Measurements from ENCODE around the gene PKHD1.

PKHD1 gene

DNA sequence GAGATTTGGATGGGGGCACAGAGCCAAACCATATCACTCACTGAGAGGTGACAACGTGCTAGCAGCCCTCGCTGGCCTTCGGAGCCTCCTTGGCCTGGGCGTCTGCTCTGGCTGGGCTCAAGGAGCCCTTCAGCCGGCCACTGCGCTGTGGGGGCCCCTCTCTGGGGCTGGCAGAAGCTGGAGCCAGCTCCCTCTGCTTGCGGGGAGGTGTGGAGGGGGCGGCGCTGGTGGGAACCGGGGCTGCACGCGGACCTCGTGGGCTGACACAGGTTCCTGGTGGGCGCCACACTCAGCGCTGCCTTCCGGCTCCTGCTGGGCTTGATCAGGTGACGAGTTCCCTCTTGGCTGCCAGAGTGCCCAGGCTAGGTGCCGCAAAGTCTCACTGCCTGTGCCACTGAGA, 489.2 kb downstream of the PKHD1 start:
- H3K4me3 ChIP-seq (ENCODE audit: low read length in 2 of 2): no peak overlapping the region
- no peak overlapping the region for H3K9ac ChIP-seq (ENCODE audit: low read depth in 1 of 2, low read length in 2 of 2)
- H3K9me3 ChIP-seq (ENCODE audit: control insufficient read depth in 2 of 2, low read length in 2 of 2): no peaks in the 10 kb centered on the region
- no peak overlapping the region for H3K27ac ChIP-seq (ENCODE audit: low read depth in 2 of 2, low read length in 2 of 2)
- no peaks in the 10 kb centered on the region for H3K36me3 ChIP-seq (ENCODE audit: control insufficient read depth in 2 of 2, insufficient read depth in 2 of 2, low read length in 2 of 2)
- no peaks in the 10 kb centered on the region for H3K4me1 ChIP-seq (ENCODE audit: control insufficient read depth in 2 of 2, insufficient read depth in 2 of 2, low read length in 2 of 2)
- H3K27me3 ChIP-seq (ENCODE audit: control insufficient read depth in 2 of 2, insufficient read depth in 2 of 2, low read length in 2 of 2): no peaks in the 10 kb centered on the region

- Histone ChIP-seq H3K4me3 (ENCODE audit: low read length in 2 of 2) (no peak overlapping the region), H3K27me3 (ENCODE audit: control insufficient read depth in 2 of 2, insufficient read depth in 2 of 2, low read length in 2 of 2) (no peaks in the 10 kb centered on the region), H3K9me3 (ENCODE audit: control insufficient read depth in 2 of 2, low read length in 2 of 2) (no peaks in the 10 kb centered on the region), H3K27ac (ENCODE audit: low read depth in 2 of 2, low read length in 2 of 2) (no peak overlapping the region), H3K9ac (ENCODE audit: low read depth in 1 of 2, low read length in 2 of 2) (no peak overlapping the region), H3K4me1 (ENCODE audit: control insufficient read depth in 2 of 2, insufficient read depth in 2 of 2, low read length in 2 of 2) (no peaks in the 10 kb centered on the region), H3K36me3 (ENCODE audit: control insufficient read depth in 2 of 2, insufficient read depth in 2 of 2, low read length in 2 of 2) (no peaks in the 10 kb centered on the region)
Measured at GRCh38 chr6:51594981-51595380, 492.4 kb downstream of the PKHD1 start.

- Histone ChIP-seq H3K27me3 (ENCODE audit: control insufficient read depth in 2 of 2, insufficient read depth in 2 of 2, low read length in 2 of 2) (no peaks in the 10 kb centered on the region), H3K9ac (ENCODE audit: low read depth in 1 of 2, low read length in 2 of 2) (no peak overlapping the region), H3K4me1 (ENCODE audit: control insufficient read depth in 2 of 2, insufficient read depth in 2 of 2, low read length in 2 of 2) (no peaks in the 10 kb centered on the region), H3K4me3 (ENCODE audit: low read length in 2 of 2) (no peak overlapping the region), H3K27ac (ENCODE audit: low read depth in 2 of 2, low read length in 2 of 2) (no peak overlapping the region), H3K36me3 (ENCODE audit: control insufficient read depth in 2 of 2, insufficient read depth in 2 of 2, low read length in 2 of 2) (no peaks in the 10 kb centered on the region), H3K9me3 (ENCODE audit: control insufficient read depth in 2 of 2, low read length in 2 of 2) (no peaks in the 10 kb centered on the region)
Measured at GRCh38 chr6:51585264-51585663, 502.1 kb downstream of the PKHD1 start.

- no peaks in the 10 kb centered on the region for H3K27me3 ChIP-seq (ENCODE audit: control insufficient read depth in 2 of 2, insufficient read depth in 2 of 2, low read length in 2 of 2)
- no peak overlapping the region for H3K4me3 ChIP-seq (ENCODE audit: low read length in 2 of 2)
- H3K27ac ChIP-seq (ENCODE audit: low read depth in 2 of 2, low read length in 2 of 2): no peak overlapping the region
- H3K9ac ChIP-seq (ENCODE audit: low read depth in 1 of 2, low read length in 2 of 2): no peak overlapping the region
- no peaks in the 10 kb centered on the region for H3K4me1 ChIP-seq (ENCODE audit: control insufficient read depth in 2 of 2, insufficient read depth in 2 of 2, low read length in 2 of 2)
- no peaks in the 10 kb centered on the region for H3K36me3 ChIP-seq (ENCODE audit: control insufficient read depth in 2 of 2, insufficient read depth in 2 of 2, low read length in 2 of 2)
- no peaks in the 10 kb centered on the region for H3K9me3 ChIP-seq (ENCODE audit: control insufficient read depth in 2 of 2, low read length in 2 of 2)
Measured at GRCh38 chr6:51584163-51584562, 503.2 kb downstream of the PKHD1 start.

DNA sequence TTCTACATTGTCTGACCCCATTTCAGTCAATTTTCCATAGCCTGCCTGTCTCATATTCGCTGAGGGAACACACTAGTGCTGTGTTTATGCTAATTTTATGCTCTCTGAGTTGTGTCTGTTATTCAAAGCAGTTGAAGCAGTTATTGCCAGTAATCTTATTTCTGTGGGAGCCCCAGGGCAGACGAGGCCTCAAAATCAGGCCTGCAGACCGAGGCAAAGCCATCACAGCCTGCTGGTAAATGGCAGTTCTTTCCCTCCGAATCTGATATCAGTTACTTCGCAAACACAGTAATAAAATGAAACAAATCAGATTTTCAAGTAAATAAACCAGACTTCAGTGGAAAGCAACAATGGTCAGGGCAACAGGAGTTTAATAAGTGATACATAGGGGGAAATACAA, 508.4 kb downstream of the PKHD1 start:
- Histone ChIP-seq H3K36me3 (ENCODE audit: control insufficient read depth in 2 of 2, insufficient read depth in 2 of 2, low read length in 2 of 2) (no peaks in the 10 kb centered on the region), H3K27ac (ENCODE audit: low read depth in 2 of 2, low read length in 2 of 2) (no peak overlapping the region), H3K27me3 (ENCODE audit: control insufficient read depth in 2 of 2, insufficient read depth in 2 of 2, low read length in 2 of 2) (no peaks in the 10 kb centered on the region), H3K9me3 (ENCODE audit: control insufficient read depth in 2 of 2, low read length in 2 of 2) (no peaks in the 10 kb centered on the region), H3K4me1 (ENCODE audit: control insufficient read depth in 2 of 2, insufficient read depth in 2 of 2, low read length in 2 of 2) (no peaks in the 10 kb centered on the region), H3K4me3 (ENCODE audit: low read length in 2 of 2) (no peak overlapping the region), H3K9ac (ENCODE audit: low read depth in 1 of 2, low read length in 2 of 2) (no peak overlapping the region)

DNA sequence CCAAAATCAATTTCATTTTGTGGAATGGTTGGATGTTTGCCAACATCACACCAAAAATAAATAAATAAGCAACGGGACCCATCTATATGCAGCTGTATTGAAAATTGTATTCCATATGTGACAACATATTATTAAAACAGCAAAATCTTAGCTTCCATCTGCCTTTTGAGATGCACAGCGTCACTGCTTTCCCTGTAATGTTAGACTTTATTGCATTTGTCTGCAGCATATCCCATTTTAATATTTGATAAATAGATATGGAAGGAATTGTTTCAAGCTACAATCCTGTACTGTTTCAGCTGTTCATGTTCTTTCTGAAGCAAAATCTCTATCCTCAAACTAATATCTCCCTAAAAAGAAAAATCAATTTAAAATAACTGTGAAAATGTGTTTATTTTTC, 509.1 kb downstream of the PKHD1 start:
- H3K27me3 ChIP-seq (ENCODE audit: control insufficient read depth in 2 of 2, insufficient read depth in 2 of 2, low read length in 2 of 2): no peaks in the 10 kb centered on the region
- H3K4me1 ChIP-seq (ENCODE audit: control insufficient read depth in 2 of 2, insufficient read depth in 2 of 2, low read length in 2 of 2): no peaks in the 10 kb centered on the region
- no peak overlapping the region for H3K9ac ChIP-seq (ENCODE audit: low read depth in 1 of 2, low read length in 2 of 2)
- H3K36me3 ChIP-seq (ENCODE audit: control insufficient read depth in 2 of 2, insufficient read depth in 2 of 2, low read length in 2 of 2): no peaks in the 10 kb centered on the region
- no peaks in the 10 kb centered on the region for H3K9me3 ChIP-seq (ENCODE audit: control insufficient read depth in 2 of 2, low read length in 2 of 2)
- H3K27ac ChIP-seq (ENCODE audit: low read depth in 2 of 2, low read length in 2 of 2): no peak overlapping the region
- no peak overlapping the region for H3K4me3 ChIP-seq (ENCODE audit: low read length in 2 of 2)

GRCh38 chr6:51574040-51574439, 513.4 kb downstream of the PKHD1 start:
- Histone ChIP-seq H3K27ac (ENCODE audit: low read depth in 2 of 2, low read length in 2 of 2) (no peak overlapping the region), H3K27me3 (ENCODE audit: control insufficient read depth in 2 of 2, insufficient read depth in 2 of 2, low read length in 2 of 2) (no peaks in the 10 kb centered on the region), H3K4me1 (ENCODE audit: control insufficient read depth in 2 of 2, insufficient read depth in 2 of 2, low read length in 2 of 2) (no peaks in the 10 kb centered on the region), H3K9ac (ENCODE audit: low read depth in 1 of 2, low read length in 2 of 2) (no peak overlapping the region), H3K36me3 (ENCODE audit: control insufficient read depth in 2 of 2, insufficient read depth in 2 of 2, low read length in 2 of 2) (no peaks in the 10 kb centered on the region), H3K4me3 (ENCODE audit: low read length in 2 of 2) (no peak overlapping the region), H3K9me3 (ENCODE audit: control insufficient read depth in 2 of 2, low read length in 2 of 2) (no peaks in the 10 kb centered on the region)

- H3K4me1 ChIP-seq (ENCODE audit: control insufficient read depth in 2 of 2, insufficient read depth in 2 of 2, low read length in 2 of 2): no peaks in the 10 kb centered on the region
- H3K9me3 ChIP-seq (ENCODE audit: control insufficient read depth in 2 of 2, low read length in 2 of 2): no peaks in the 10 kb centered on the region
- H3K27me3 ChIP-seq (ENCODE audit: control insufficient read depth in 2 of 2, insufficient read depth in 2 of 2, low read length in 2 of 2): no peaks in the 10 kb centered on the region
- no peak overlapping the region for H3K4me3 ChIP-seq (ENCODE audit: low read length in 2 of 2)
- H3K27ac ChIP-seq (ENCODE audit: low read depth in 2 of 2, low read length in 2 of 2): no peak overlapping the region
- no peak overlapping the region for H3K9ac ChIP-seq (ENCODE audit: low read depth in 1 of 2, low read length in 2 of 2)
- no peaks in the 10 kb centered on the region for H3K36me3 ChIP-seq (ENCODE audit: control insufficient read depth in 2 of 2, insufficient read depth in 2 of 2, low read length in 2 of 2)
Measured at GRCh38 chr6:51571168-51571567, 516.2 kb downstream of the PKHD1 start.

DNA sequence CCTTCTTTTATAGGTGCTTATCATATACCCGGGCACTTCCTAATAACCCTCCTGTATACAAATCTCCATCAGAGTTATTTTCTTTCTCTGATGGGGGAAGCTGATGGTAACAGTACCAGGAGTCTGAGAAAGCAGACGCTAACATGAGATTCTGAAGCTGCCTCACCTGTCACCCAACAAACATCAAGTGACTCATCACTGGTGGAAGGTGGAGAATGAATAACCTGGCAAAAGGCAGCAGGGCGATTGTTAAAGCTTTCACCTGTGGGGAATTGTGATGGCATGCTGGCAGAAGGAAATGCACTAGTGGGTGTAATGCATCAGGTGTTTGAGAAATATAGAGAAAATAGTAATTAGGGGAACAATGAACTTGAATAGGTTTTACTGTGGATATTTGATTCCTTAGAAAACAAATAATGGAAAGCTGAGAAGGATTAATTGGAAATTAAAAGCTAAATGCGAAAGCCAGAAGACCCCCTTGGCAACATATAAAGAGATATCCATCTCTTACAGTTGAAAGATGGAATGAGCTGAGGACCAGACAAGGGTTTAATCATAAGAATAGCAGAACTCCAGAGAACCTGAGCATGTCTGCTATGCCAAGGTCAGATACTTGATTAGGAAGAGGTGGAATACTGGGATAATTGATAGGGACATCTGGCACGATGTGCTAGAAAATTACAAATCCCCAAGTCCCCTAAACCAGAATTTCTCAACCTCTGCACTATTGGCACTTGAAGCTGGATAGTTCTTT, 517.1 kb downstream of the PKHD1 start:
- no peaks in the 10 kb centered on the region for H3K9me3 ChIP-seq (ENCODE audit: control insufficient read depth in 2 of 2, low read length in 2 of 2)
- H3K36me3 ChIP-seq (ENCODE audit: control insufficient read depth in 2 of 2, insufficient read depth in 2 of 2, low read length in 2 of 2): no peaks in the 10 kb centered on the region

GRCh38 chr6:51569594-51569993, 517.8 kb downstream of the PKHD1 start:
- Histone ChIP-seq H3K4me1 (ENCODE audit: control insufficient read depth in 2 of 2, insufficient read depth in 2 of 2, low read length in 2 of 2) (no peaks in the 10 kb centered on the region), H3K4me3 (ENCODE audit: low read length in 2 of 2) (no peak overlapping the region), H3K9ac (ENCODE audit: low read depth in 1 of 2, low read length in 2 of 2) (no peak overlapping the region), H3K9me3 (ENCODE audit: control insufficient read depth in 2 of 2, low read length in 2 of 2) (no peaks in the 10 kb centered on the region), H3K27me3 (ENCODE audit: control insufficient read depth in 2 of 2, insufficient read depth in 2 of 2, low read length in 2 of 2) (no peaks in the 10 kb centered on the region), H3K27ac (ENCODE audit: low read depth in 2 of 2, low read length in 2 of 2) (no peak overlapping the region), H3K36me3 (ENCODE audit: control insufficient read depth in 2 of 2, insufficient read depth in 2 of 2, low read length in 2 of 2) (no peaks in the 10 kb centered on the region)

More for the DNA sequence above, 517.1 kb downstream of the PKHD1 start:
- no peak overlapping the region for H3K27ac ChIP-seq (ENCODE audit: low read depth in 2 of 2, low read length in 2 of 2)
- no peak overlapping the region for H3K9ac ChIP-seq (ENCODE audit: low read depth in 1 of 2, low read length in 2 of 2)
- no peaks in the 10 kb centered on the region for H3K27me3 ChIP-seq (ENCODE audit: control insufficient read depth in 2 of 2, insufficient read depth in 2 of 2, low read length in 2 of 2)
- no peak overlapping the region for H3K4me3 ChIP-seq (ENCODE audit: low read length in 2 of 2)
- no peaks in the 10 kb centered on the region for H3K4me1 ChIP-seq (ENCODE audit: control insufficient read depth in 2 of 2, insufficient read depth in 2 of 2, low read length in 2 of 2)
